KOPT-K1 (cell line): ENCODE measurements around the gene PITPNM3.

ENCODE experiments used
- H3K27ac ChIP-seq: fragments of 200-600 bp; sonication (generic); 2 replicates; pipeline ENCODE4 v1.5.1; 2016; ENCODE audit warnings: antibody characterized with exemption, mild to moderate bottlenecking, low read depth, low read length; ENCODE audit not compliant: poor library complexity, severe bottlenecking
- H3K36me3 ChIP-seq: fragments of 200-600 bp; sonication (generic); 2 replicates; pipeline ENCODE4 v1.5.1; 2017; ENCODE audit warnings: antibody characterized with exemption, mild to moderate bottlenecking, low read length, moderate library complexity; ENCODE audit not compliant: insufficient read depth
- H3K9me3 ChIP-seq: fragments of 200-600 bp; sonication (generic); 2 replicates; pipeline ENCODE4 v1.5.1; 2017; ENCODE audit warnings: antibody characterized with exemption, low read length, mild to moderate bottlenecking; ENCODE audit not compliant: insufficient read depth, poor library complexity, severe bottlenecking

The PITPNM3 gene

DNA sequence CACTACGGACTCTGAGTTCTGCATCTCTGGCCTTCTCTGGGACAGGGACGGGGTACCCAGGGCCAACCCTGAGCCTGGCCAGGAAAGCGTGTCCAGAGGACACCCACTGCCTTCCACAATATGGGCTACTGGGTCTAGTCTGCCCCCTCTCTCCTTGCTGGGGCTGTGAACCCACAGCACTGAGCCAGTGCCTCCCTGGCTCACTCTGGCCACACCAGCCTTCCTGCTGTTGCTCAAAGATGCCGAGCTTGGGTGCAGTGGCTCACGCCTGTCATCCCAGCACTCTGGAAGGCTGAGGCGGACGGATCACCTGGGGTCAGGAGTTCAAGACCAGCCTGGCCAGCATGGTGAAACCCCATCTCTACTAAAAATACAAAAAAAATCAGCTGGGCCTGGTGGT, 24.8 kb downstream of the PITPNM3 start:
- no peak overlapping the region for H3K27ac ChIP-seq
- H3K9me3 ChIP-seq: no peaks in the 10 kb centered on the region
- H3K36me3 ChIP-seq: no peaks in the 10 kb centered on the region

DNA sequence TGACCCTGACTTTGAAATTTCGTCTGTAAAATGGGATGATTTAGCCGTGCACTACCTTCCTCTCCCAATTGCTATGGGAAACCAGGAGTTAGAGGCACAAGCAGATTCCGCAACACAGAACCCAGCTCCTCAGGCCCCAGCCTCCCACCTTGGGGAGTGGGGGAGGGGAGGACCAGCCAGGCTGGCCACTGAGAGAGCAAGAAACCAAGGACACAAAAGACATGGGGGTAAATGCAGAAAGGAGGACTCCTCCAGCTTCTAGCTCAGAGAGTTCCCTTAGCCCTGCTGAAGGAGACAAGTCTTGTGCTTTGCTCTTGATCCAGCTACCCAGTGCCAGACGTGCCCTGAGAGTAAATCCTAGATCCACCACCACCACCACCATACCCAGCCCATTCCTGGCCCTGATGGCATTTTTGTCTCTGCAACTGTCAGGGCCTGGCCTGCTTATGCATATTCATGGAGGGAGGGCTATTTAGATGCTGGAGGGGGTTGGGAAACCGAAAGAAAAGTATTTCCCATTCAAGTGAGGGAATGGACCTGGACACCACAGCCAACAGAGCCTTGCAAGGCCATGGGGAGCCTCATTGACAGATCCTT, 25.9 kb downstream of the PITPNM3 start:
- no peaks in the 10 kb centered on the region for H3K9me3 ChIP-seq
- no peak overlapping the region for H3K27ac ChIP-seq
- no peaks in the 10 kb centered on the region for H3K36me3 ChIP-seq

- no peak overlapping the region for H3K27ac ChIP-seq
- no peaks in the 10 kb centered on the region for H3K36me3 ChIP-seq
- no peaks in the 10 kb centered on the region for H3K9me3 ChIP-seq
Observed at GRCh38 chr17:6528557-6528956, 27.8 kb downstream of the PITPNM3 start.

GRCh38 chr17:6526362-6527152, 29.8 kb downstream of the PITPNM3 start:
- Histone ChIP-seq H3K36me3 (no peaks in the 10 kb centered on the region), H3K9me3 (no peaks in the 10 kb centered on the region), H3K27ac (no peak overlapping the region)

- Histone ChIP-seq H3K36me3 (no peaks in the 10 kb centered on the region), H3K27ac (no peak overlapping the region), H3K9me3 (no peaks in the 10 kb centered on the region)
Observed at GRCh38 chr17:6525731-6526130, 30.6 kb downstream of the PITPNM3 start.

GRCh38 chr17:6525141-6525540, 31.2 kb downstream of the PITPNM3 start:
- Histone ChIP-seq H3K36me3 (no peaks in the 10 kb centered on the region), H3K9me3 (no peaks in the 10 kb centered on the region), H3K27ac (no peak overlapping the region)

DNA sequence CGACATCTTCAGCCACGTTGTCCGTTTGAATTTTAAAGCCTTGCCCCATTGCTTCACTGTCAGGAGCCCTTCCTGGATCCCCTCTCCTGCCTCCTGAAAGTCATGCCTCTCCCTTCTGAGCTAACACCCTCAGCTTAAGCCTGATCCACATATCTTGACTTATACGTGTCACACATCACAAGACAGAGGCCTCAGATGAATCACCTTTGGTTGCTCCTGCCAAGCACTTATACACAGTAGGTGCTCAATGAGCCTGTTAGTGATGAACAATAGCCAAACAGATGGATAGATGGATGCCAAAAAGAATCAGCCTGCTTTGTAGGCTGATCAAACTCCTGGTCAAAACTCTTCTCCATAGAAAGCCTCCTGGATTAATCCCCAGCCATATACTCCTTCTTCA, 31.8 kb downstream of the PITPNM3 start:
- H3K9me3 ChIP-seq: no peaks in the 10 kb centered on the region
- no peaks in the 10 kb centered on the region for H3K36me3 ChIP-seq
- H3K27ac ChIP-seq: no peak overlapping the region

- no peaks in the 10 kb centered on the region for H3K9me3 ChIP-seq
- no peaks in the 10 kb centered on the region for H3K36me3 ChIP-seq
- no peak overlapping the region for H3K27ac ChIP-seq
Observed at GRCh38 chr17:6523809-6524355, 32.5 kb downstream of the PITPNM3 start.

DNA sequence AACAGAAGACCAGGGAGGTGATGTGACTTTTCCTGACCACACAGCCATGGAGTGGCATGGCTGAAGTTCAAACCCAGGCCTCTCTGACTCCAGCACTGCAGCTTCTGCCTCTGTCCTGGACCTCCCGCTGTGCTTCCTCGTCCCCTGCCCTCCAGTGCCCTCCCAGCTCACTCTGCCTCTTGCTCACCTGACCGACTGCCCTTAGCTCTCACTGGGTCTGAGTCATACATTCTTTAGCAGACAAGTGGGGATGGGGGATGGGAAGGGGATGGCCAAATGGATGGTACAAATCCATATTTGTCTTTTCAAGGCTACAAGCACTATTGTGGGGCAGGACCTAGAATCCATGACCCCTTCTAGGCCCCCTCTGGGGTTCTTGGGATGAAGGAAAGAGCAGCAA, 33.0 kb downstream of the PITPNM3 start:
- Histone ChIP-seq H3K27ac (no peak overlapping the region), H3K36me3 (no peaks in the 10 kb centered on the region), H3K9me3 (no peaks in the 10 kb centered on the region)

DNA sequence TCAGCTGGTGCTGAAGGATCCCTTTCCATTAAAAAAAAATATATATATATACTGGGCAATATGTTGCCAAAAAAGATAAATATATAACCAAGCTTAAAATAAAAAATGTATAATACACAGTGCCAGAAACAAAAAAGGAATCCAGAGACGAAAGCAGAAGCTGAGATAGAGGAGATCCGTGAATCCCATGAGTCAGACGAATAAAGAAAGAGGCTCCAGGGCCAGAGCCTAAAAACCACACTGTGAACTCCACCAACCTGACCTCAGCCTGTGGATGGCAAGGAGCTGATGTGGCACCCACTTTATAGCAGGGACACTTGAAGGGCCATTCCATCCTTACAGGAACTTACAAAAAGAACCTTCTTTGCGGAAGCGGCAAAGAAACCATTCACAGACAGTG, 34.8 kb downstream of the PITPNM3 start:
- no peak overlapping the region for H3K27ac ChIP-seq

GRCh38 chr17:6517062-6517461, 39.3 kb downstream of the PITPNM3 start:
- Histone ChIP-seq H3K9me3 (no peaks in the 10 kb centered on the region), H3K27ac (no peak overlapping the region), H3K36me3 (no peaks in the 10 kb centered on the region)

More for the DNA sequence above, 34.8 kb downstream of the PITPNM3 start:
- H3K9me3 ChIP-seq: no peaks in the 10 kb centered on the region
- no peaks in the 10 kb centered on the region for H3K36me3 ChIP-seq

GRCh38 chr17:6514371-6514770, 42.0 kb downstream of the PITPNM3 start:
- Histone ChIP-seq H3K36me3 (no peaks in the 10 kb centered on the region), H3K27ac (no peak overlapping the region)

DNA sequence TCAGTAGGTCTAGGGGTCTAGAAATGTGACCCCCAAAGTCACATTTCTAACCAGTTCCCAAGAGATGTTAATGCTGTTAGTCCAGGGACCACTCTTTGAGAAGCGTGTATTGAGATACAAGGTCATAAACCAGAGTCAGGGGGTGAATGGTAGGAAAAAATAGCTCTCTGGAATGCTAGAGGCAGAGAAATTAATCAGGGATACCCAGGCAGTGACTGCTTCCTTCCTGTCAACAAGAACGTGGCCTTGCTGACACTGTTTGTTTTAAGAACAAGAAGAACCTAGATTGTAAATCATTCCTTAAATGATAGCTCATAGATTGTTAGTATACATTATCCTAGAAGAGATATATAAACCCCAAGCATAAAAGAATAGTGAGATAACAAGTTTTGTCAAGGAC, 43.8 kb downstream of the PITPNM3 start:
- H3K9me3 ChIP-seq: no peaks in the 10 kb centered on the region
- H3K36me3 ChIP-seq: no peaks in the 10 kb centered on the region
- no peak overlapping the region for H3K27ac ChIP-seq

More at GRCh38 chr17:6514371-6514770, 42.0 kb downstream of the PITPNM3 start:
- H3K9me3 ChIP-seq: no peaks in the 10 kb centered on the region

- Histone ChIP-seq H3K27ac (no peak overlapping the region), H3K9me3 (no peaks in the 10 kb centered on the region), H3K36me3 (no peaks in the 10 kb centered on the region)
Observed at GRCh38 chr17:6510321-6510977, 45.9 kb downstream of the PITPNM3 start.

- no peaks in the 10 kb centered on the region for H3K9me3 ChIP-seq
- no peaks in the 10 kb centered on the region for H3K36me3 ChIP-seq
- H3K27ac ChIP-seq: no peak overlapping the region
Observed at GRCh38 chr17:6509921-6510320, 46.4 kb downstream of the PITPNM3 start.
